GM18909 (cell line): Measurements from ENCODE around the gene IFNA17.
A peak's percentile ranks its signal among the peaks of the same experiment; 100 is the strongest.
"Not testable (repeated sequence)": the region's sequence is repeated elsewhere in the genome, so short reads cannot be mapped to it uniquely, and the experiment has no call there.

Experiments used
- ATAC-seq: cut with Tn5 transposase; IDR thresholded peaks from one replicate; pipeline ENCODE4 v1.9.1; 2021; ENCODE audit warnings: mild to moderate bottlenecking; ENCODE audit not compliant: unreplicated experiment, poor library complexity

The IFNA17 gene

DNA sequence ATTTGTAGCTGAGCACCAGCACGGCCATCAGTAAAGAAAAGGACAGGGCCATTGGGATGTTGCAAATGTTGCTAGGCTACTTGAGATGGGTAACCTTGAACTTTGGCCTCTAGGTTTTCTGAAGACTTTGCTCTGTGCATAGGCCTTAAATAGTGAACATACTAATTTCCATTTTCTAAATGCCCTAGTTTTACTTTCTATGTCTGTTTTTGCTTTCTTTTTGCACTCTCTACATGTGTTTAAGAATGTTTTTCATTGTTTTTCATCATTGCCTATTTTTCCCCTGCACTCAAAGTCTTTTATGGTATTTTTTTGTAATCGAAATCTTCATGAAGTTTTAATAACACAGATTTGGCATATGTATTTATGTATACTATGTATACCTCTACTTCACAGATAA is at the start of gene IFNA17:
Gene IFNA17 (minus strand): TSS at position 101 of the 400 bp plus-strand sequence. CDS start 49 bp downstream, at position 52.
- ATAC-seq: no peak

DNA sequence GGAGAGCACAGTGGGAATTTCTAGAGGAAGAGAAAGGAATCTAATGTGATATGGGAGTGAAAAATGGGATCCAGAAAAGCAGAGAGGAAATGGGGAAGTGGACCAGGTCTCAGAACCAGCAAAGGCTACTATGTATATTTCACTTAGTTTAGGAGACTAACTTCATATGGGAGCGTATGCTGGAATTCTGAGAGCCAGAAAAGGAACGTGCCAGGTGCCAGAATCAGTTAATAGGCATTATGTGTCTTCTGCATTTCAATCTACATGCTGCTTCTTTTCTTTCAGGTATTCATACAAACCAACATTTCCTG is 40.3 kb upstream of the IFNA17 start:
- no peak for ATAC-seq

DNA sequence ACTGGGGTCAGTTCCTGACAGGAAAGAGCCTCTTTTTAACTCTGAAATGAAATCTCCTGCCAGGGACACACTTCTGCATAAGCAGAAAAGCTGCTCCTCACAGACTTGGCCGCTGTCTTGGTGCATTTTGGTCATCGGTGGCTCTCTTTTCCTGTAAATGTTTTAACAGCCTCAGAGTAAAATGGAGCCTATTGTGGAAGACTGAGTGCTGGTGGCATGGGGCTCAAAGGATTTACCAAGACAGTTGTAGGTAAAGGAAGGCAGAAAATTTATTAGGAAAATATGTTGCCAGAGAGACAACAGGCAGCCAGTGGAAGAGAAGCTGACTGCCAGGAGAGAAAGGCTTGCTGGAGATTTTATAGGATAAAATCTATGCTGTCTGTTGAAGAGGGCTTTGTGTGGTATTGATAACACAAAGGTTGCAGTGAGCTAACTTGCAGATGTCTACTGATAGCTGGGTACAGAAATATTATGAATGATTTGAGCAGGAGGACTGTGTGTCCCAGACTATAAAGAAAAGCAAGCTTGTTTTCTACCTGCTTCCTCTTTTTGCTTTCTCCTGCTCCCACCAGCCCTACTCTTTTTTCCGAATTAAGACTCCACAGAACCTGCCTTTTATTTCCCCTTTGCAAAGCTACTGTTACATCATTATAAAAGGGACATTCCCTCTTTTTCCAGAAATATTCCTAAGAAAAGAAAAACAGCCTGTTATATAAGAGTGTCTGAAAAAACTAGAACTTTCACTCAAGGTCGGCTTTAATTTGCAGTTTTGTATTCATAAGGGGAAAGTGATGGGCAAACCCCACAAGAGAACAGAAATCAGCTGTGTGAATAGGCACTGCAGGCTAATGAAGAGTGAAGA is 39.7 kb upstream of the IFNA17 start:
- peak; percentile 64 for ATAC-seq

DNA sequence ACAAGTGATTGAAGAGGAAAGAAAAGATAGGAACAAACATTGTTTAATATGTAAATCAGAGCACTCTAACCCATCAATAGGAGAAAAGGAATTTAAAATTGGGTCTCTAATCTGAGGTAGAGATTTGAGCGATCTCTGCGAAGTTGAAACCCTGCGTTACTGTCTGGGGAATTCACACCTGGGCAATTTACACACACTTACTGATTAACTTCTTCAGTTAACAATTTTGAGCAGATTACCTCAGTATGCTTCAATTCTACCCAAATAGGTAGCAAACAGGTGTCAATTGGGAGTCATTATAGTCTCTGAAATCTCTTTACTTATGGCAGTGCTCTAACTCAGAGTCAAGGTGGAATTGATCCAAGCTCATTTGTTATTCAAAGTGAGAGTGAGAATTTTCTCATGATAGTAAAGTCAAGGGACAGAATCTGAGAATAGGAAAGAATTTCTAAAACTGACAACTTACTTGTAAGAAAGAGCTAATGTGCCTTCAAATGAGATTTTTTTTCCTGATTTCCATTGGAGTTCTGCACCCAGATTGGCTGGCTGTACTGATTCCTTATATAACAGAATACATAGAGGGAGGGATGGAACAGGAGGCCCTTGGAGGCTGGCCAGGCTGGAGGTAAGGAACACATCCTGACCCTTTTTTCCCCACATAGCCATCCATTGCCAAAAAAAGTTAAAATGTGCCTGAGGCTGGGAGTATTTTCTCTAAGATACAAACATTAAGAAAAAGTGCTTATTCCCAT is 38.9 kb upstream of the IFNA17 start:
- peak; percentile 57 for ATAC-seq

DNA sequence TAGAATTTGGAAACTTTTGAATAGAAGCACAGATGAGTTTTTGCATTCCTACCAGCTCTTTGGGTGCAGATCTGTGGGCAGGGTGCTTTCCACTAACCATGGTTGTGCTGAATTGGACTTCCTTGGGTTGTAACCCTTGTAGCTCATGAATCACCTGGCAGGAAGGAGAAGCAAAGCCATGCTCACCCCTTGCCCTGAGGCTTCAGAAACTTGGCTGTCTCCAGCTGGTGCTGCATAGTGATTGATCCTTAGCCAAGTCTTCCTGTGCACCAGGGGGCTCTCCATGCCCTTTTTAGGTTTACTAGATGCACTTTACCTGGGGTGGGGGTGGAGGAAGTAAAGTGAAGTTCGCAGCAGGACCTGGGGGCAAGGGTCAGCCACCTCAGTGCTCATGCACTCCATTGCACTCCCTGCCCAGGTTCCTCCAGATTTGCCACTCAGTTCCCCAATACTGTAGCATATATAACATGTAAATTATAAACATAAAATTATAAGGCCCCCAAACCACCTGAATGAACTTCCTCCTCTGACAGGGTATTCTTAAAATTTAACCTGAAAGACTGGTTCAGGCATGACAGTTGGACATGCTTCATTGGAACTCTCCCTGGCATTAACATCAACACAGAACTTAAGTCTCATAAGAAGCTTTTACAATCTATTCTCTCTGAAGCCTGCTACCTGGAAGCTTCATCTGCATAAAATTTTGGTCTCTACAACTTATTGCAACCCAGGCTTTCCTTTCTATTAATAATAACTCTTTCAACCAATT is 37.6 kb upstream of the IFNA17 start:
- peak; percentile 70 for ATAC-seq

DNA sequence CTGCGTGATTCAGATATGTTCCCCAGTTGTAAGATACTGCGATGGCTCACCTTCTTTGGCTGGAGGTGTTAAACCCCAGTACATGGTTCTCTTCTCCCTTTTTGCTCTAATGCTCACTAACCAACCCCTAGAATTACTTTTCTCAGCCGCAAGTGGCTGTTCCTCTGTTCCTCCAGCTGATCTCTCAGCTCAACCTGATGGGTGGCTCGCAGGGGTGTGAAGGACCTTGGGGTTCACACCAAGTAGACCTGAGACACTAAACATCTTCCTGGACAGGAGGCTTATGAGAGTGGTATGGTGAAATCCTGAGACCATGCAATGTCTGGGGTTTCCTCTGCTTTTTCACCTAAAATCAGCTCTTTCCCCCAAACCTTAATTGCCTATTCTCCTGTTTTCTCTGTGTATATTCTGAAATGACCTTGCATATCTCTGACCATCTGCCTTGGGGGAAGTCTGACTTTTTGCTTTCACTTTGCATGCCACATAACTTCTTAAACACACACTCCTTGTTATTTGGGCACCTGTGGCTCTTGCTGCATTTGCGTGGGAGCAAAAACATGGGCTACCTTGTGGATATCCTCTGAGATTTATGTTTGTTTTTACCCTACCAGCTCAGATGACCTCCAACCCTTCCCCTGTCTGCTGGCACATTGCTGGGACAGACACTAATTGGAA is 27.7 kb upstream of the IFNA17 start:
- peak; percentile 55 for ATAC-seq

DNA sequence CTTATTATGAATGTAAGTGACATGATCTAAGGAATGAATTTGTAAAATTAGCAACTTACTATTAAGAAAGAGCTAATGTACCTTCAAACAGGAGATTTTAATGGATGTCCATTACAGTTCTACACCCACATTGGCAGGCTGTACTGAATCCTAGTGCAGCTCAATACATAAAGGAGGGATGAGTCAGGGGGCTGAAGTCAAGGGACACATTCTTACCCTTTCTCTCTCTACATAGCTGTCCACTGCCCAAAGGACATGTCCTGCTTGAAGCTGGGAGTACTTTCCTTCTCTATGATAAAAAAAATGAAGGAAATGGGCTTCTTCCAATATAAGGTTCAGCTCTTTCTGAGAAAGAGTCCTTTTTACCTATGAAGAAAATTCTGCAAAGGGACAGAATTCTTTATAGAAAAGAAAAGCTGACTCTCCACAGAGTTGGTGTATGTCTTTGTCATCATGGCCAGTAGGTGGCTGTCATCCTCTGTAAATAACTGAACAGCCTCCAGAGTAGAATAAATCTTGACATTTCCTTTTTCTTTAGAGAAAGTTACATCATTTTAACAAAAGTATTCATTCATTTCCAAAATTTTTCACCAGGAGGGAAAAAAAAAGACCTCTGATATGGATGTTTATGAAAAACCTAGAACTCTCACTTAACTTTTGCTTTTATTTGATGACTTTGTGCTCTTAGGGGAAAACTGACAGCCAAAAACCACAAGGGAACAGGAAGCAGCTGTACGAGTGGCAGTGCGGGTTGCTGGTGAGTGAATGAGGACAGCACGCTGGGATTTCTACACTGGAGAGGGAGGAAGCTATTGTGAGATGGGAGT is 24.9 kb upstream of the IFNA17 start:
- ATAC-seq: peak; percentile 83

DNA sequence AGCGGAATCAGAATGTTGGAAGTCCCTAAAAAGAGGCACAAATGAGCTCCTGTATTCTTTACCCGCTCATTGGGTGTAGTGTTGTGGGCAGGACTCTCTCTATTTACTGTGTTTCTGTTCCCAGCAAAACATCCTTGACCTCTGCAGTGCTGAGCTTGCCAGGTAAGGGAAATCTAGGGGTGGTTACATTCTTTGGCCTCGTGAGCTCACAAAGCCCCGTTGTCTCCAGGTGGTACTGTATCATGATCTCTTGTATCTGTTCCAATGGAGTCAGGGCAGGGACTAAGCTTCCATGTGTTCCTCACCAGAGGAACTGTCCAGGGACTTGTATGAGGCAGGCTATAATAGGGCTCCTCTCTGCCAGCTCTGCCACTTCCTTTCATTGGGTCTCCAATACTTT is 23.6 kb upstream of the IFNA17 start:
- ATAC-seq: no peak

DNA sequence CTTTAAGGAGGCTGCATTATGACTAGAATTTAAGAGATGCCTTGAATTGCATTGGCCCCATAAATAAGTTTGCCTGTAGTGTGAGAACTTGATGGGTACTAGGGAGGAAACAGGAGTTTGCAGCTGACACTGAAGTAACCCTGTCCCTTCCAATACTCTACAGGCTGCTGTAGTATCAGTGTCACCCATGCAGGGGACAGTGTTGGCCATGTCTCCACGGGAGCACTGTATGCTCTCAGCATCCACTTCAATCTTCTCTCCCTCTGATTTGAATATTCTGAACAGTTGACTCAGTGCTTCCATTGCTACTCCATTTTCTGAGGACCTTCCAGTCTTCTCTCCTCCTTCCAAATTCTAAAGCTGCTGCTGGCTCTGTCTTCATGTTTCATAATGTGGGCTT is 23.2 kb upstream of the IFNA17 start:
- ATAC-seq: no peak

DNA sequence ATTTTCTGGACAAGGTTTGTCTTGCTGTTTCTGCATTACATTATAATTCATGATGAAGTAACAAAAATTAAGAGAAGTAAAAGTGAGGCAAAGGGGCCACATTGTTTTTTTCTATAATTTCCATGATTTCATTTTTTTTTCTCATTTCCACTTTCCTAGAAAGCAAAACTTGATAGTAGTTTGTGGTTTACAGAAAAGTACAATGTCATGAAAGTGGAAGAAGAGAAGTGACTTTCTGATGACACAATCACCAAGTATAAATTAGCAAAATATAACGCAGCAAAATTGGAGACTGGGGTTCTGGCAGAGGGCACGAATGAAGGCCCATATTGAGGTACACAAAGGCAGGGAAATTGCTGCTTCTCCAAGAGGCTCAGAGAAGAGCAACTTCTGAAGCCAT is 16.8 kb upstream of the IFNA17 start:
- ATAC-seq: peak; percentile 48

DNA sequence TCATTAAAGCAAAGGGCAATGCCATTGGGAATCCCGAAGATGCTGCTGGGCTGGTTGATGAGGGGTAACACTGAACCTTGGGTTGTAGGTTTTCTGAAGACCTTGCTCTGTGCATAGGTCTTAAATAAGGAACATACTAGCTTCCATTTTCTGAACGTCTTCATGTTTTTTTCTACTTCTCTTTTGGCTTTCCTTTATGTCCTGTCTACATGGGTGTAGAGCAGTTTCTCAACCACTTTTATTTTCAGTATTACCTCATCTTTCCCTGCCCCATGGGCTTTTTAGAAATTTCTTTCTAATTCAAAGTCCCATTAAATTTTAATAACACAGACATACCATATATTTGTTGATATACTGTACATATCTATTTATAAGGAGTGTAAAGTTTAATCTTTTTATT is 11.9 kb upstream of the IFNA17 start, which contains the start of gene IFNA14:
Gene IFNA14 (minus strand): TSS at position 95 of the 400 bp plus-strand sequence. CDS start 70 bp downstream, at position 25.
- no peak for ATAC-seq

DNA sequence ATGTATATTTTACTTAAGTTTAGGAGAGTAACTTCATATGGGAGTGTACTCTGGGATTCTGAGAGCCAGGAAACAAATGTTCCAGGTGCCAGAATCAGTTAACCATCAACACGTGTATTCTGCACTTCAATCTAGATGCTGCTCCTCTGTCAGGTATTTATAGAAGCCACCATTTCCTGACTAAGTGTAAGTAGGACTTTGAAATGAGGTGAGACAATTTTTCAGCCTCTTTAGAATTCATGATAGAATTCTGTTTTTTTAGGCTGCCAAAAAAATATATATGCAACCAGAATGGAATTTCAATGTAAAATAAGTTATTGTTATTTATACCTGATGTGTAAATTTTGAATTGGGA is 8.3 kb upstream of the IFNA17 start:
- ATAC-seq: not testable (repeated sequence)

DNA sequence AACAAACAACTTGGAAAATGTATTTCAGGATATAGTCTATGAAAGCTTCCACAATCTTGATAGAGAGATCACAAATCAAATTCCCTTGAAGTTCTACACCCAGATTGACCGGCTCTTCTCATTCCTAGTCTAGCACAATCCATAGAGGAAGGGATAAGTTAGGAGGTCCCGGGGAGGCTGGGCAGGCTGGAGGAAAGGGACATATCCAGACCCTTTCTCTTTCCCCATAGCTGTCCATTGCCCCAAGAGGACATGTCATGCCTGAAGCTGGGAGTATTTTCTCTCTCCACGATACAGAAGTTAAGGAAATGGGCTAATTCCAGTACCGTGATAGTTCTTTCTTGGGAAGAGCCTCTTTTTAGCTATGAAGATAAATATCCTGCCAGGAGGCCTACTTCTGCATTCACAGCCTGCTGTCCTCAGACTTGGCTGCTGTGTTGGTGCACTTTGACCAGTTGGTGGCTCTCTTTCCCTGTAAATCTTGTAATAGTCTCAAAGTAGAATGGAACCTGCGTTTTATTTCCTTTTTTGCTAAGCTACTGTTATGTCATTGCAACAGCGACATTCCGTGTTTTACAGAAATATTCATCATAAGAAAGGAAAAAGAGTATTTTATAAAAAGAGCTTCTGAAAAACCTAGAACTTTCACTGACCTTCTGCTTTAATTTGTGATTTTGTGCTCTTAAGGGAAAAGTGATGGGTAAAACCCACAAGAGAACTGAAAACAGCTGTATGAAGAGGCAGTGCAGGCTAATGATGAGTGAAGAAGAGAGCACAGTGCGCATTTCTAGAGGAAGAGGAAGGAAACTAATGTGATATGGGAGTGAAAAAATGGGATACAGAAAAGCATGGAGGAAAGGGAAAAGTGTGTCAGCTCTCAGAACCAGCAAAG is 7.7 kb upstream of the IFNA17 start:
- peak; percentile 91 for ATAC-seq

DNA sequence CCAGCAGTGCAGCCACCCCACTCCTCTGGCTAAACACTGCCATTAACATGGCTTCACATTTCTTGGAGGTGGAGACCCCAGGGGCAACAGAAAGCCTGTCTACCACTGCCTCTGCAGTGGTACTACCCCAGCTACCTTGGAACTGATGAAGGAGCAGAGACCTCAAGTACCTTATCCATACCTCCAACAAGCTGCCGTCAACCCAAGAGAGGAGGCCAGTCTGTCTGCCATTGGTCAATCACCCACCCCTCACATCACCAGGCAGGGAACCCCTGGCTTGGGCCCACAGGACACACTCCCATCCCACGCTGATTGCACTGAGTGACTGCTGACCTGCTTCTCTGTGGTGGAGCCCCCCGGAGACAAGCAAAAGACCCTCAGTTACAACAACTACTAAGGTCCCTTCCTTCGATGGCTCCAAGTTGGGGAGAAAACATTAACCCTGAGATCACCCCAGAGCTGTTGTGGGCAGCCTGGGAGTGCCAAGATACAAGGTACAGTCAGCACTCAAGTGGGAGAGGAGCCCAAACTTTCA is 6.2 kb upstream of the IFNA17 start:
- no peak for ATAC-seq

DNA sequence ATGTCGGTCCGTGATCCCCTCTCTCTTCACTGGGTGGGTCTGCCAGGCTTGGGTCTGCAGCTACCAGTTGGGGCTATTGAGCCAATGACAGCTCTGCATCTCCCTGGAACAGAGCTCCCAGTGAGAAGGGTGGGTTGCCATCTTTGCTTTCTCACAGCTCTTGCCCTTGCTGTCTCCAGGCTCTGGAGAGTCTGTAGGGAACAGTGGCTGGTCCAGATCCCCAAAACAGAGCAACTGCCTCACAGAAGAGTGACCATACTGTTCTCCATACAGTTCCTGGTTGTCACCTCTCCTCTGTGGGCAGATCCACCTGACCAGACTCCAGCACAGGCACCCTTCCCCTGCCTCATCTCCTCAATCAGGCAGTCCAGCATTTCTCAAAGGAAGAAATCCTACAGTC is 5.2 kb upstream of the IFNA17 start:
- ATAC-seq: no peak

DNA sequence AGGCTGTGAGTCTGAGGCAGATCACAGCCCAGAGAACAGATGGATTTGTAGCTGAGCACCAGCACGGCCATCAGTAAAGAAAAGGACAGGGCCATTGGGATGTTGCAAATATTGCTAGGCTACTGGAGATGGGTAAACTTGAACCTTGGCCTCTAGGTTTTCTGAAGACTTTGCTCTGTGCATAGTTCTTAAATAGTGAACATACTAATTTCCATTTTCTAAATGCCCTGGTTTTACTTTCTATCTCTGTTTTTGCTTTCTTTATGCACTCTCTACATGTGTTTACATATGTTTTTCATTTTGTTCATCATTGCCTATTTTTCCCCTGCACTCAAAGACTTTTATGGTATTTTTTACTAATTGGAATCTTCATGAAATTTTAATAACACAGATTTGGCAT is 10.8 kb downstream of the IFNA17 start, which contains the start of gene IFNA16:
Gene IFNA16 (minus strand): TSS at position 101 of the 400 bp plus-strand sequence. CDS start 6 bp downstream, at position 95.
- ATAC-seq: not testable (repeated sequence)

DNA sequence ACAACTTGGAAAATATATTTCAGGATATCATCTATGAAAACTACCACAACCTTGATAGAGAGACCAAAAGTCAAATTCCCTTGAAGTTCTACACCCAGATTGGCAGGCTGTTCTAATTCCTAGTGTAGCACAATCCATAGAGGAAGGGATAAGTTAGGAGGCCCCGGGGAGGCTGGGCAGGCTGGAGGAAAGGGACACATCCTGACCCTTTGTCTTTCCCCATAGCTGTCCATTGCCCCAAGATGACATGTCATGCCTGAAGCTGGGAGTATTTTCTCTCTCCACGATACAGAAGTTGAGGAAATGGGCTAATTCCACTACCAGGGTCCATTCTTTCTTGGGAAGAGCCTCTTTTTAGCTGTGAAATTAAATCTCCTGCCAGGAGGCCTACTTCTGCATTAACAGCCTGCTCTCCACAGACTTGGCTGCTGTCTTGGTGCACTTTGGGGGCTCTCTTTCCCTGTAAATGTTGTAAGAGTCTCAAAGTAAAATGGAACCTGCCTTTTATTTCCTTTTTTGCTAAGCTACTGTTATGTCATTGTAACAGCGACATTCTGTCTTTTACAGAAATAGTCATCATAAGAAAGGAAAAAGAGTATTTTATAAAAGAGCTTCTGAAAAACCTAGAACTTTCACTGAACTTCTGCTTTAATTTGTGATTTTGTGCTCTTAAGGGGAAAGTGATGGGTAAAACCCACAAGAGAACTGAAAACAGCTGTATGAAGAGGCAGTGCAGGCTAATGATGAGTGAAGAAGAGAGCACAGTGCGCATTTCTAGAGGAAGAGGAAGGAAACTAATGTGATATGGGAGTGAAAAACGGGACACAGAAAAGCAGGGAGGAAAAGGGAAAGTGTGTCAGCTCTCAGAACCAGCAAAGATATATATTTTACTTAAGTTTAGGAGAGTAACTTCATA is 14.4 kb downstream of the IFNA17 start:
- not testable (repeated sequence) for ATAC-seq
